Epidermal melanocyte (primary cell): ENCODE results near the gene DNASE1L3.
"Not testable (repeated sequence)": the region's sequence is repeated elsewhere in the genome, so short reads cannot be mapped to it uniquely, and the experiment has no call there.

Experiments used
- DNase-seq: peaks from one replicate; pipeline ENCODE4 v3.0.0; 2011; ENCODE audit warnings: low spot score; ENCODE audit not compliant: insufficient read length

DNASE1L3 gene

DNA sequence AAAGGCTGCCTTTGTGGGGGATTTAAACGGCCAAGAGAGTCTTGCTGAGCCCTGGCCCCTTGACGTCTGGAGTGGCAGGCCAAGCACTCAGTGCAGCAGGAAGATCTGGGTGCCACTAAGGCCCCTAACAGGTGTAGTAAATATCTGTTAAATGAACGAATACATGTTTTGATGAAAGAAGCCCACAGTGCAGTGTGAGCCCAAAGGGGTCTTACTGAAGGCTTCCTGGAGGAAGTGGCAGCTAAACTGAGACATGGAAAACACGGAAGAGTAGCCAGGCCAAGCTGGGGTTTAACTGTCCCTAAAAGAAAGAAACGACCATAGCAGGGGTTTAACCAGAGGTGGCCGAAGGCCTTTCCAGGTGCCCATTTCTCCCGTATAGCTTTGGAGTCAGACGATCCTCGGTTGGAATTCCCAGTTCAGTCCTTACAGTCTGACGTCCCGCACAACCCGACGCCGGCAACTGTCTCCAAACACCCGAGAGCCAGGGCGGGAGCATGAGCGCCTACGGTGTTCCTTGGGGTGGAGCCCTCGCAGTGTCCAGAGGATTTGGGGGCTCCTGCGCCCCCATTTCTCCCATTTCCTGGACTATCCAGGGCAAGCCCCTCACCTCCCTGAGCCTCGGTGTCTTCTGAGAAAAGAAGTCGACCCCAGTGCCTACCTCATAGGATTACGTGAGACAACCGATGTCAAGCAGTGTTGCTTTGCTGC is 25.9 kb upstream of the DNASE1L3 start:
- DNase-seq, result no peak

DNA sequence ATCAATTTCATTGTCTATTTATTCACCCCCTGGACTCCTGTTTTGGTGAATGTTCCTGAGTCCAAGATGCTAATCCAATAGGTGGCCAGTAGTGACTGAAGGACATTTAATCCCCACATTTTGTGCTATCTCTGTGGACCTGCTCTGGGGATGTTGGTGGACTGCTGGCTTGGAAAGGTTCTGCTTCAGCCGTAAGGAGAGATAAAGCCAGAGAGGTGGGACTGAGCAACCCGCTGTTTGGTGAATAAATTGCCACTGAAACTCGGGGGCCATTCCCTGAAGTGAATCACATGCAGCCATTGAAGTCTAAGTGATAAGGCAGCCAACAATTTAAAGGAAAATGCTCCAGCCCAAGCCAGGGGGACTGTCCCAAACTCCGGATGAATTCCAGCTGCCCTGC is 25.2 kb upstream of the DNASE1L3 start:
- no peak for DNase-seq

DNA sequence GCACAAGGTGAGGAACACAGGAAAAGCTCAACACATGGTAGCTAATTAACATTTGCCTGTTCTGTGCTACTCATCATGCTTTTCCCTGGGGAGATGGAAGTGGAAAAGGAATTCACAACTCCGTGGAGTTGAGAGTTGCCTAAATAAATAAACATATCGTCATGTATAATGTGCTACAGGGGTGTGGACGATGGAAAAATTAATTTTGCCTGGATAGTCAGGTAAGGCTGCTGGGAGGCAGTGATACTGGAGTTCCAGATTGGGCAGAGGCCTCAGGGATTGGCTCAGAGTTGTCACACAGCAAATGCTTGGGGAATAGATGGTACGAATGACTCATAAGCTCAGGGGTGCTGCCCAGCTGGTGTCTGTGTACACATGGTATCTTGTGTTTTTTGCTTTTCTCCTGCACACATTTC is 23.8 kb upstream of the DNASE1L3 start:
- DNase-seq, result no peak

DNA sequence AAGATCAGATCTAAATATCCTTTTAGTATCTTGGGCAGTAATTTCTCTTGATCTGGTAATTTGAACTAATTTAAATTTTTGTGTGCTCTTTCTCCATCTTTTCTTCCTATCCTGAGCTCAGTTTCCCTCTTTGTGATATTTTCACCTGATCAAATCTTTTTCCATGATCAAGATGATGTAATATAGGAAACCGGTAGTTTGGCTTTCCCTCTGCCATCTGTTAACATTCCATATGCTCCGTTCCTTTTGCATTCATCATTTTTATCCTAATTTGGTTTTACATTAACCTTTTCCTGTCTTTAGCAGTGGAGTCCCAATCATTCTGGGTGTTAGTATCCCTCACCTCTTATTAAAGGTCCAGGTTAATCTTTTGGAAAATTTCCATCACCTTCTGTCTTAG is 20.9 kb upstream of the DNASE1L3 start:
- no peak for DNase-seq

DNA sequence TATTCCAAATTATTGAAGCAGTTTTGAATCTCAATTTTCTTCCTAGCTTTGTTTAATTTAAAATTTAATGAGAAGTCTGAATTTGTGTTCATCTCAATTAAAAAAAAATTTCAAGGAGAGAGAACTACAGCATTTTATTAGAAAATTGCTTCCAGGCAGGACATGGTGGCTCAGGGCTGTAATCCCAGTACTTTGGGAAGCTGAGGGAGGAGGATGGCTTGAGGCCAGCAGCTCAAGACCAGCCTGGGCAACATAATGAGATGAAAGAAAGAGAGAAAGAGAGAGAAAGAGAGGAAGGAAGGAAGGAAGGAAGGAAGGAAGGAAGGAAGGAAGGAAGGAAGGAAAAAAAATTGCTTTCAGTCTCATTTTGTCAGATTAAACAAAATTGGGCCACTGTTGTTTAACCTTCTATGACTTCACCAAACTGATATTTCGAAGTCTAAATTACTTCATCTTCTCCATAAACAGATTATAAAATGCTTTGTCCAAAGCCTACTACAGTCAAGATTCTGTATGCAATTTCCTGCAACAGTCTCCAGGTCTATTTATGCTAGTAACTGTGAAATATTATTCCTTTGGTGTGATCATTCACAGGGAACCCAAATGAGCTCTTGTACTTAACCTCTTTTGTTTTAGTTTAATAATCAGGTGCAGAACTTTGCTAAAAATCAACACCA is 20.2 kb upstream of the DNASE1L3 start:
- DNase-seq, result no peak

DNA sequence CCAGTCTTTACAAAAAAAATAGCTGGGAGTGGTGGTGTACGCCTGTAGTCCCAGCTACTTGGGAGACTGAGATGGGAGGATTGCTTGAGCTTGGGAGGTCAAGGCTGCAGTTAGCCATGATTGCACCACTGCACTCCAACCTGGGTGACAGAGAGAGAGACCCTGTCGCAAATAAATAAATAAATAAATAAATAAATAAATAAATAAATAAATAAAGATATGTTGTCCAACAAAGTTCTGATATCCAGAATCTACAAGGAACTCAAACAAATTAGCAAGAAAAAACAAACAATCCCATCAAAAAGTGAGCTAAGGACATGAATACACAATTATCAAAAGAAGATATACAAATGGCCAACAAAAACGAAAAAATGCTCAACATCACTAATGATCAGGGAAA is 17.2 kb upstream of the DNASE1L3 start:
- not testable (repeated sequence) for DNase-seq

DNA sequence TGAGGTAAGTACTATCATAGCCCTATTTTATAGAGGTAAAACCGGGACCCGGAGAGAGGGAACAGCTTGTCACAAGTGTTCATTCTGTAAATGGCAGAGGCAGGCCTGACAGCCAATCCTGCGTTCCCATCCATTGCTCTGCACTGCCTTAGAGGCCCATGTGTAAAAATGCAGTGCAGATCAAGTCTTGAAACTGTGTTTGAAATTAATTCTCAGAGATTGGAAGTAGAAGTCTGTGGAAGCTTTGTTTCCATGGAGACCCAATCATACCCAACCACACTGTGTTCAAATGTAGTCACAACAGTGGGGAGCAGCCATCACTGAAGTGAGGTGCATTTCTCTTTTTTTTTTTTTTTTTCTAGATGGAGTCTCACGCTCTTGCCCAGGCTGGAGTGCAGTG is 13.1 kb upstream of the DNASE1L3 start:
- no peak for DNase-seq

DNA sequence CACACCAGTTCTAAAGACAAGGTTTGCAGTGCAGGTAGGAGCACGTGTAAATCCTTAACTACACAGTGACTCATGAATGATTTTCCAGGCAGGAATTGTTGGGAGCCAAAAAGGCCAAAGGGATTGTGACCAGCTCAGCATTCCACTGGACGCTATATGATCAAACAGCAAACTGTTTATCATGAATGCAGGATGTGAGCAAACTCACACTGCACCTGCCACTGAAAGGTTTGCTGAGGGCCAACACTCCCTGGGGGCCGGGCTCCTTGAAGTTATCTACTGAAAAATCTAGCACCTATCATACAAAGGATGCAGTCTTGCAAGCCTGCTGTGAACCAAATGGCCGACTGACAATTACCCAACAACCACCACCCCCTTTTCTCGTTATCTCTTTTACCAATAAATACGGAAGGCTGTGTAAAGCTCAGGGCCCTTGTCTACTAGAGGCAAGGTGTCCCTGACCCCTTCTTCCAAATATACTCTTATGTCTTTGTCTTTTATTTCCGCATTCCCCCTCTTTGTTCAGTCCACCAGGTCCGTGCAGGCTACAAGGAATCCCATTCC is 11.5 kb upstream of the DNASE1L3 start:
- no peak for DNase-seq

DNA sequence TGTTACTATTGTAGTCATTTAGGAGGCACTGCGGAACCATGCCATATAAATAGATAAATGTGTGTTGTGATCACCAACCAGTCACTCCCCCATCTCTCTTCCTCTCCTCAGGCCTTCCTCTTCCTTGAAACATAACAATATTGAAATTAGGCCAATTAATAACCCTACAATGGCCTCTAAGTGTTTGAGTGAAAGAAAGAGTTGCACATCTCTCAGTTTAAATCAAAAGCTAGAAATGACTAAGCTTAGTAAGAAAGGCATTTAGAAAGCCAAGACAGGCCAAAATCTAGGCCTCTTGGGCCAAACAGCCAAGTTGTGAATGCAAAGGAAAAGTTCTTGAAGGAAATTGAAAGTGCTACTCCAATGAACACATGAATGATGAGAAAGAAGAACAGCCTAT is 8.1 kb upstream of the DNASE1L3 start:
- no peak for DNase-seq

DNA sequence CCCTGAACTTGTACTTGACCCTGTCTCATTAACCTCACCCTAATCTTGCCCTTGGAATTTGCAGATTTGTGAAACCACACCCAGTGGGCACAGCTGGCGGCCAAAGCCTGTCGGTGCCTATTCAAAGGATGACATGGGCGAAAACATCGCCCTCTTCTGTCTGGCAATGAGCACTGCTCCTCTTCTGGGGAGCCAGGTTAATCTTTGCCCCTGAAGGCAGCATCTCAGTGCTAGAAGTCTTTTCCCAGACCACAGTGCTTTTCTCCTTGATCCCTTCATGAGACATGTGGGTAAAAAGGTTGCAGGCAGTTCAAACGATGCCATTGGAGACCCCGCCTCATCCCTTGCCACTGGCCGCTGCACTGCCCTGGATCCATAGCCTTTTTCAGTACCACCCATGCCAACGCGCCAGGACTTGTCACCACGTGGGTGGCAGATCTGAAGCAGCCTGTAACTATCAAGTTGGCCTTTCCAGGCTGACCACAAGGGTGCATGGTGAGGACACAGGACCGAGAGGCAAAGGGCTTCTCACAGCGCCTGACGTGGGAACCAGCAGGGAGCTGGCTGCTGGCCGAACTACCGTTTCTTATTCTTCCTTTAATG is 6.5 kb upstream of the DNASE1L3 start:
- DNase-seq, result peak; percentile 47

DNA sequence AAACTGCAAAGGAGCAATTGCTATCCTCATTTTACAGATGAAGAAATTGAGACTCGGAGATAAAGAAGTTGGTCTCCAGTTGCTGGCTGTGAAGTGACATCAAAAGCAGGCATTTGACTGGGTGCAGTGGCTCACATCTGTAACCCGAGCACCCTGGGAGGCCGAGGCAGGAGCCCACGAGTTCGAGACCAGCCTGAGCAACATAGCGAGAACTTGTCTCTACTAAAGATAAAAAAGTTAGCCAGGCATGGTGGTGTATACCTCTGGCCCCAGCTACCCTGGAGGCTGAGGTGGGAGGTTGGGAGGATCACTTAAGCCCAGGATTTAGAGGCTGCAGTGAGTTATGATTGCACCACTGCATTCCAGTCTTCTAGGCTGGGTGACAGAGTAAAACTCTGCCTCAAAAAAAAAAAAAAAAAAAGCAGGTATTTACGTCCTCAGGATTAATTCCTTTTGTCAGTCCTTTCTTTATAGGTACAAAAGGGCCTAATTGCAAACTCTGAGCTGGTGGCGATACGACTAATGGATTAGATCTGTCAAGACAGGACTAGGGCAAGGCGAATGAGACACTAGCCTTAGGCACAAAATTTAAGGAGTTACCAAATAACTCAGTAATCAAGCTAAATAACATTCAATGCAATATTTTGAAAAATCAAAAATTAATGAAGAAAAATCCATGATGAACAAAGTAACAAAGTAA is 5.9 kb upstream of the DNASE1L3 start:
- DNase-seq, result no peak

DNA sequence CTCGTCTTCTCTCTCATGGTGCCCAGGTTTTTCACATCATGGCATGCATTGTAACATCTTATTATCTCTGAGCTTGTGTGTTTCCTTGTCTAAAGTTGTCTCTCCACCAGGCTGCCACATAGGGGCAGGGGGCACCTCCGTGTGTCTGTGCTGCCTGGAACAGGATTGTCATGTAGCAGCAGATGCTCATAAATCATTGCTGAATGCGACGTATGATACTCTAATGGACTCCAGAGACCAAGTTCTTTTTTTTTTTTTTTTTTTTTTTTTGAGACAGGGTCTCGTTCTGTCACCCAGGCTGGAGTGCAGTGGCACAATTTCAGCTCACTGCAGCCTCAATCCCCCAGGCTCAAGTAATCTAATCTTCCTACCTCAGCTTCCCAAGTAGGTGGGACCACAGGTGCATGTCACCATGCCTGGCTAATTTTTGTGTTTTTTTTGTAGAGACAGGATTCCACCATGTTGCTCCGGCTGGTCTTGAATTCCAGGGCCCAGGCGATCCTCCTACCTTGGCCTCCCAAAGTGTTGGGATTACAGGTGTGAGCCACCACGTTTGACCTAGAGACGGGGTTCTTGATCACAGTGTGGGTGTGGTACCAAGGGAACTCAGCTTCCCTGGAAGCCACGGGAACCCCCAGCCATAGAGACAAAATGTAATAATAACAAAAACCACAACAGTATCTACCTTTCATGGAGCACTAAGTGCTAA is 4.7 kb upstream of the DNASE1L3 start:
- no peak for DNase-seq

DNA sequence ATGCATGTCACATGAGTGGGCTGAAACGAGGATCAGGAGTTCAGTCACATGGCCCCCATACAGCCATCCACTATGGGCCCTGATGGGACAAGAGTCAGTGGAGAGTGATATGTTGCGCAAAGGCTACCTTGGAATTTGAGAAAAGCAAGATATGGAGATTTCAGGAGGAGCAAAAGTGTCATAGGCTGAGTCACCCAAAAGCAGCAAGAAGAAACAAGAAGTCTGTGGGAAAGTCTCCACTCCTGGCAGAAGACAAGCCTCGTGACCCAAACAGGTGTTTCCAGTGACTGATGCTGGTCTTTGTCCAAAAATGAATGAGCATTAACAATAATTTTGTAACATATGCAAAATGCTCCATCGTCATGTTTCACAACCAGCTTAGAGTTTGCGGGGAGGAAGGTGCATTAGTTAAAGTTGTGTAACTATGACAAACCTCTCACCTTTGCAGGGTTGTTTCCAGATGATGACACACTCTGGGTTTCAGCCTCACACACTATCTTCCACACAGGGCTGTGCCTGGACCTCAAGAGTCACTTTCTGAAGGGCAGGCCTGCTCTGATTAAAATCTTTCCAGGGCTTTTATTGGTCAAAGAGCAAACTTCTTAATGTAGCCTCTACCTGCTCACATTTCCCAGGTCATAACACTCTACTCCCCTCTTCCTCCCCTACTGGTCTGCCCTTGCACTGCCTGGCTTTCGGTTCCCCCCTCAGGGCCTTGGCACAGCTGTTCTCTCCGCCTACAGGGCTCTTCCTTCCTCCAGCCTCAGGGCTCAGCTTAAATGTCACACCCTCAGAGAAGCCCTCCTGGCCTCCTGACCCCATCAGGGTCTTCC is 3.9 kb upstream of the DNASE1L3 start:
- DNase-seq, result no peak

DNA sequence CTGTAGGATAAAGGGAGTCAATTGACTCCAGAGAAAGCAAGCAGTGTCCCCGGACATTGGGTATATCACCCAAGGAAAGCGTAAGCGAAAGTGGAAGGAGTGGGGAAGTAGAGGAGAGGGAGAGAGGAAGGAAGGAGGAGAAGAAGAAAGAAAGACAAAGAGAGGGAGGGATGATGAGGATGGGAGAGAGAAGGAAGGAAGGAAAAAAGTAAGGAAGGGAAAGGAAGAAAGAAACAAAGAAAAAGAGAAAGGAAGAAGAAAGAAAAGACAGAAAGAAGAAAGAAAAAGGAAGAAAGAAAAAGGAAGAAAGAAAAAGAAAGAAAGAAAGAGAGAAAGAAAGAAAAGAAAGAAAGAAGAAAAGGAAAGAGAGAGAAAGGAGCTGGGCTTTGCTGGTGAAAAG is 839 bp downstream of the DNASE1L3 start:
- DNase-seq, result no peak

DNA sequence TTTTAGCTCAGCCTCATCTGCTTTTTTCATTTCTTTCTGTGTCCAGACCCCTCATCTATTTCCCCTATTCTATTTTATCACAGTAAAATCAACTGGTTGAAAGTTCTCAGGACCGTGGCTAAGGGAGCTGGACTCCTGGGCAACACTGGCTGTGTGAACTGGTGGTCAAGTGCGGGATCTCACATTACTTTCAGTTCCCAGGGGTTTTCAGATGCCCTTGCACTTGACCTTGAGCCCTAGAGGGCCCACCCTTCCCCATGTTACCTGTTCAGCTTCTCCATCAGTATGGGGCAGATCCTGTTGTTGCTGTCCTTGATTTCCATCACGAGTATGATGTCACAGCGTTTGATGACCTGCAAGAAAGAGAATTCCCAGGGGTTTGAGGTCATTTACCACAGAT is 2.8 kb downstream of the DNASE1L3 start:
- no peak for DNase-seq

DNA sequence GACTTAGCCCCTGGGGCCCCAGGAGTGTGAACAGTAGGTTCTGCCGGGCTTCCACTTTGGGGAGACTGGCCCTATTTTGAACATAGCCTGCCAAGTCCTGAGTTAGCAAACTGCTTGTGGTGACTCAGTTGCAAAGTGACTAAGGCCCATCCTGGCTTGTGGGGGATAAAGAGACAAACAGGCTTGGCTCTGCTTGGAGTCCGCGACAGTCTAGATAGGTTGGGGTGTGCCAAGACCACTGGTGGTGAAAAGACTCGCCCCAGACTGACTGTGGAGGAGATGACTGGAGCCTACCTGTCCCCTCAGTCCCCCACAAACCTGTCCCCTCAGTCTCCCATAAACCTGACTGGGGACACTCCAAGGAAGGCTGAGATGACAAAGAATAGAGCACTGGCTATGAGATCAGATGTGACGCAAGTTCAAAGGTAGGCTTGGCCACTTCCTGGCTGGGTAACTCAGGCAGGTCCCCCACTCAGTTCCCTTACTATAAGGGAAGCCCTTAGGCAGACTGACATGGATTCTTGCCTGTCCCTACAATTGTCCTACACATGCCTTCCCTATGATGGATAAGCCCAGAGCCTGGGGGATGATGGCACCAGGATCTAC is 4.3 kb downstream of the DNASE1L3 start:
- DNase-seq, result no peak

DNA sequence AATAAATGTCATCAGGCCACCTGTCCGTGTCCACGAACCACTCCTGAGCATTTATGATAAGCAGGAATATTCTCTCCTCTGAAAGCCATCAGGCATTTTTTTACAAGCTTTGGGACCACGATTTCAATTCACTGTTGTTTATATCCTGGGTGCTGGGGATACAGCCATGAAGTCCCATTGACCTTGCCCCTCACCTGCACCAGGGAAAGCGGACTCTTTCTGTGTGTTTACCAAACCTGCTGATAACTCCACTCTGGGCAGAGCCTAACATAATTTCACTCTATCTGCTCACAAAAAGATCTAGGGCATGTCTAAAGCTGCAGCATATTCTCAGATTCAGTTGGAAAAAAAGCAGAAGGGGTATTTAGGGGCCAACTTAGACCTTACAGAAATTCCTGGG is 4.8 kb downstream of the DNASE1L3 start:
- no peak for DNase-seq

DNA sequence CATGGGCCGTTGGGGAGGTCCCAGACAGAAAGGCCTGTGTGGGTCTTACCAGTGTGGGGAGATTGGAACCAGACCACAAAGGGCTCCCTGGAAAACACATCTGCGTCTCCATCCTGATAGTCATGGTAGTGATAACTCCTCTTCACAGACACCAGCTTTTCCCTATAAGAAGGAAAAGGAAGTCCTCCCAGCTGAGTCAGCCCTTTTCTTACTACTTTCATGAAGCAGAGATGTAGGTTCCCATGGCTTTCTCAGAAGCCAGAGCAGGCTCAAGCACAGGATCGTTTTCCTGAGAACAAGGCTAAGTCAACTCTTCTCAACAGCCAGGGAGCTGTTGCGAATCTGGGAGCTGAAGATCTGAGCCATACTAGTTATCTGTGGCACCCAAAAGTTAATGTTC is 6.1 kb downstream of the DNASE1L3 start:
- DNase-seq, result no peak

DNA sequence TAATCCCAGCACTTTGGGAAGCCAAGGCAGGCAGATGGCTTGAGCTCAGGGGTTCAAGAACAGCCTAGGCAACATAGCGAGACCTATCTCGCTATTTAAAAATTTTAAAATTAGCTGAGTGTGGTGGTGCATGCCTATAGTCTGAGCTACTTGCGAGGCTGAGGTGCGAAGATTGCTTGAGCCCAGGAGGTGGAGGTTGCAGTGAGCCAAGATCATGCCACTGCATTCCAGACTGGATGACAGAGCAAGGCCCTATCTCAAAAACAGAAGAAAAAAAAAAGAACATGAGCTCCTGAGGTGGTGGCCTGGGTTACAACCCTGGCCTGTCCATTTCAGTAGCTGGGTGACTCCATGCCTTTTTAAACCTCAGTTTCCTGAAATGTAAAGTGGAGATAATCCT is 7.2 kb downstream of the DNASE1L3 start:
- no peak for DNase-seq

DNA sequence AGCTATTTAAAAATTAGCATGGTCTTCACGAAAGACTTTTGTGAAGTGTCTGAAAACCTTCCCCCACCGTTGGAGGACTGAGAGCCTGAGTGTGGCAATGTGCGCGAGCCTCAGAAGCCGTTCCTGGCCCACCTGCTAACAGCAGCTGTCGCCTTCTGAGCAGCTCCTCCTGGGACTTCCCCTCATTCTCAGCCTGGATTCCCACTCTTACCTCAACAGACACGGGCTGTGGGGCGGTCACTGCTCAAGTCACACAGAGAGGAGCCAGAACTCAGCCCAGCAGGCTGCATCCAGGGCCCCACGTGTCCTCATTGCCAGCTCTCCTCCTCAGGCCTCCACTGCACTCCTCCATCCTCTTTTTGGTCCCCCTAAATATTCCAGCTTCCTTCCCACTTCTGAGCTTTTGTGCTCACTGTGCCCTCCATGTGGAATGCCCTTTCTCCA is 7.8 kb downstream of the DNASE1L3 start:
- no peak for DNase-seq
